Right lobe of liver (tissue), 4 donors: ENCODE measurements around the gene PSMD1.

Experiments
- POLR2A ChIP-seq: fragments of 450-650 bp; IDR thresholded peaks from one replicate; pipeline ENCODE4 v1.6.1; 2017; ENCODE audit warnings: antibody characterized with exemption, mild to moderate bottlenecking
- TF ChIP-seq, protein P1 (sequence below), 4 donors: fragments of 200-600 bp in 3 of 4; fragments of 450-650 bp in 1 of 4; IDR thresholded peaks; one replicate each; pipeline versions ENCODE4 v1.5.1 to v1.8.0; 2016 to 2022; ENCODE audit warnings: antibody characterized with exemption in 4 of 4, mild to moderate bottlenecking in 2 of 4
- donor health status: DM: no; HTN: no; CAD: no.
- donor health status: DM: no; HTN: no; CAD: no.
- donor health status: DM: no; HTN: yes; CAD: no.

DNA sequence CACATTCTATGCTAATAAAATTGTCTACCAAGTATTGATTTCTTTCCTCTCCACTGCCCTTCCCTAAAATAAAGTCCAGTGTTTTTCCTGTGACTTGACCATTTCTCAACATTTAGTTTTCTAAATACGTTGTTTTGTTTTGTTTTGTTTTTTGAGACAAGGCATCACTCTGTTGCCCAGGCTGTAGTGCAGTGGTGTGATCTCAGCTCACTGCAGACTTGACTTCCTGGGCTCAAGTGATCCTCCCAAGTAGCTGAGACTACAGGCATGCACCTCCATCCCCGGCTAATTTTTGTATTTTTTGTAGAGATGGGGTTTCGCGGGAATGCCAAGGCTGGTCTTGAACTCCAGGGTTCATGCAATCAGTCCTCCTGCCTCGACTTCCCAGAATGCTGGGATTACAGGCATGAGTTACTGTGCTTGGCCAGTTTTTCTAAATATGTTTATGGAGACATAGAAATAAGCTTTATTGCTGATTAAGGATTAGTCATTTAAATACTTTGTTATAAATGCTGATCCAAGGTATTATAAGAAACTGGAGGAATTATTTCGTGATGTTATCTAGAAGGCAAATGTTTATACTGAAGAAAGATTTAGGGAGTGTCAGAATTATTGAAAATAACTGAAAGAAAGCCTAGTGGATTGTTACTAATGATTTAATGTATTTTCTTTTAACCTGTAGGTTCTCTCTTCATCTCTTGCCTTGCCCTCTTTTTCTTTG is 73.8 kb downstream of the PSMD1 start:
- TF ChIP-seq, protein P1, sequence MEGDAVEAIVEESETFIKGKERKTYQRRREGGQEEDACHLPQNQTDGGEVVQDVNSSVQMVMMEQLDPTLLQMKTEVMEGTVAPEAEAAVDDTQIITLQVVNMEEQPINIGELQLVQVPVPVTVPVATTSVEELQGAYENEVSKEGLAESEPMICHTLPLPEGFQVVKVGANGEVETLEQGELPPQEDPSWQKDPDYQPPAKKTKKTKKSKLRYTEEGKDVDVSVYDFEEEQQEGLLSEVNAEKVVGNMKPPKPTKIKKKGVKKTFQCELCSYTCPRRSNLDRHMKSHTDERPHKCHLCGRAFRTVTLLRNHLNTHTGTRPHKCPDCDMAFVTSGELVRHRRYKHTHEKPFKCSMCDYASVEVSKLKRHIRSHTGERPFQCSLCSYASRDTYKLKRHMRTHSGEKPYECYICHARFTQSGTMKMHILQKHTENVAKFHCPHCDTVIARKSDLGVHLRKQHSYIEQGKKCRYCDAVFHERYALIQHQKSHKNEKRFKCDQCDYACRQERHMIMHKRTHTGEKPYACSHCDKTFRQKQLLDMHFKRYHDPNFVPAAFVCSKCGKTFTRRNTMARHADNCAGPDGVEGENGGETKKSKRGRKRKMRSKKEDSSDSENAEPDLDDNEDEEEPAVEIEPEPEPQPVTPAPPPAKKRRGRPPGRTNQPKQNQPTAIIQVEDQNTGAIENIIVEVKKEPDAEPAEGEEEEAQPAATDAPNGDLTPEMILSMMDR (IDR thresholded peaks at IDR 0.05), result no peak
- TF ChIP-seq POLR2A, result no peak
